SK-N-SH treated with all-trans-retinoic acid at 6 μM for 48 hours (cell line): ENCODE data around the gene RFX7.

Experiments used
- ATAC-seq: fragments of 200-7000 bp; cut with Tn5 transposase; 3 replicates; pipeline ENCODE4 v1.9.1; 2020; ENCODE audit warnings: mild to moderate bottlenecking, moderate library complexity
- ARNTL ChIP-seq: fragments of 450-650 bp; formaldehyde crosslinking; IDR thresholded peaks from 2 replicates; pipeline ENCODE4 v1.5.0; 2020; ENCODE audit warnings: low read depth, mild to moderate bottlenecking, moderate library complexity, borderline replicate concordance
- BACH2 ChIP-seq: fragments of 250-450 bp; sonication (Bioruptor Pico); IDR thresholded peaks from 2 replicates; pipeline ENCODE4 v1.9.0; 2021; ENCODE audit warnings: mild to moderate bottlenecking, borderline replicate concordance
- CSDC2 ChIP-seq: fragments of 250-450 bp; sonication (Bioruptor Pico); IDR thresholded peaks from 2 replicates; pipeline ENCODE4 v1.5.0; 2020; ENCODE audit warnings: mild to moderate bottlenecking, moderate library complexity
- ESRRG ChIP-seq: fragments of 250-450 bp; sonication (Bioruptor Pico); IDR thresholded peaks from 2 replicates; pipeline ENCODE4 v1.6.1; 2021; ENCODE audit warnings: mild to moderate bottlenecking
- GLIS3 ChIP-seq: fragments of 250-450 bp; sonication (Bioruptor Pico); IDR thresholded peaks from 2 replicates; pipeline ENCODE4 v1.5.0; 2020; ENCODE audit warnings: mild to moderate bottlenecking, moderate library complexity
- ISL1 ChIP-seq: fragments of 250-450 bp; sonication (Bioruptor Pico); IDR thresholded peaks from 2 replicates; pipeline ENCODE4 v2.1.2; 2022; ENCODE audit warnings: mild to moderate bottlenecking, moderate library complexity
- OSR1 ChIP-seq: fragments of 250-450 bp; sonication (Bioruptor Pico); IDR thresholded peaks from 2 replicates; pipeline ENCODE4 v1.8.0; 2022; ENCODE audit warnings: moderate library complexity, mild to moderate bottlenecking, inconsistent platforms
- RARB ChIP-seq: fragments of 250-450 bp; sonication (Bioruptor Pico); IDR thresholded peaks from 2 replicates; pipeline ENCODE4 v1.8.0; 2021; ENCODE audit warnings: mild to moderate bottlenecking, moderate library complexity
- SNAI2 ChIP-seq: fragments of 250-450 bp; sonication (Bioruptor Pico); IDR thresholded peaks from 2 replicates; pipeline ENCODE4 v1.5.0; 2020; ENCODE audit warnings: mild to moderate bottlenecking, moderate library complexity
- TCF4 ChIP-seq: fragments of 250-450 bp; sonication (Bioruptor Pico); IDR thresholded peaks from 2 replicates; pipeline ENCODE4 v1.8.0; 2021; ENCODE audit warnings: mild to moderate bottlenecking, moderate library complexity, borderline replicate concordance
- ZFP3 ChIP-seq: fragments of 250-450 bp; sonication (Bioruptor Pico); IDR thresholded peaks from 2 replicates; pipeline ENCODE4 v1.5.0; 2020; ENCODE audit warnings: mild to moderate bottlenecking, moderate library complexity
- ZFP30 ChIP-seq: fragments of 450-650 bp; formaldehyde crosslinking; IDR thresholded peaks from 2 replicates; pipeline ENCODE4 v1.5.0; 2022; ENCODE audit warnings: mild to moderate bottlenecking, moderate library complexity
- ZNF565 ChIP-seq: fragments of 450-650 bp; formaldehyde crosslinking; conservative IDR thresholded peaks from 2 replicates; pipeline ENCODE4 v1.5.0; 2020; ENCODE audit warnings: low read depth, mild to moderate bottlenecking, moderate library complexity
- ZNF70 ChIP-seq: fragments of 450-650 bp; formaldehyde crosslinking; IDR thresholded peaks from 2 replicates; pipeline ENCODE4 v1.5.0; 2020; ENCODE audit warnings: mild to moderate bottlenecking, moderate library complexity
- ZNF8 ChIP-seq: fragments of 450-650 bp; formaldehyde crosslinking; IDR thresholded peaks from 2 replicates; pipeline ENCODE4 v1.5.0; 2020; ENCODE audit warnings: mild to moderate bottlenecking, moderate library complexity
- TF ChIP-seq, protein P1 (sequence below): fragments of 250-450 bp; sonication (Bioruptor Pico); IDR thresholded peaks from 2 replicates; pipeline ENCODE4 v1.5.1; 2021; ENCODE audit warnings: mild to moderate bottlenecking, moderate library complexity
- TF ChIP-seq, protein P2 (sequence below): fragments of 250-450 bp; sonication (Bioruptor Pico); IDR thresholded peaks from 2 replicates; pipeline ENCODE4 v1.5.1; 2020; ENCODE audit warnings: low read depth, mild to moderate bottlenecking, moderate library complexity
- TF ChIP-seq, protein P3 (sequence below): fragments of 250-450 bp; sonication (Bioruptor Pico); IDR thresholded peaks from 2 replicates; pipeline ENCODE4 v1.8.0; 2020; ENCODE audit warnings: mild to moderate bottlenecking, moderate library complexity, borderline replicate concordance
- TF ChIP-seq, protein P4 (sequence below): fragments of 250-450 bp; sonication (Bioruptor Pico); IDR thresholded peaks from 2 replicates; pipeline ENCODE4 v1.8.0; 2021; ENCODE audit warnings: low read depth, mild to moderate bottlenecking, moderate library complexity, borderline replicate concordance
- TF ChIP-seq, protein P5 (sequence below): fragments of 250-450 bp; sonication (Bioruptor Pico); IDR thresholded peaks from 2 replicates; pipeline ENCODE4 v1.5.0; 2020; ENCODE audit warnings: mild to moderate bottlenecking, moderate library complexity

RFX7 gene

GRCh38 chr15:56251315-56252095 is 7.8 kb upstream of the RFX7 start (continued):
- TF ChIP-seq, protein P1, sequence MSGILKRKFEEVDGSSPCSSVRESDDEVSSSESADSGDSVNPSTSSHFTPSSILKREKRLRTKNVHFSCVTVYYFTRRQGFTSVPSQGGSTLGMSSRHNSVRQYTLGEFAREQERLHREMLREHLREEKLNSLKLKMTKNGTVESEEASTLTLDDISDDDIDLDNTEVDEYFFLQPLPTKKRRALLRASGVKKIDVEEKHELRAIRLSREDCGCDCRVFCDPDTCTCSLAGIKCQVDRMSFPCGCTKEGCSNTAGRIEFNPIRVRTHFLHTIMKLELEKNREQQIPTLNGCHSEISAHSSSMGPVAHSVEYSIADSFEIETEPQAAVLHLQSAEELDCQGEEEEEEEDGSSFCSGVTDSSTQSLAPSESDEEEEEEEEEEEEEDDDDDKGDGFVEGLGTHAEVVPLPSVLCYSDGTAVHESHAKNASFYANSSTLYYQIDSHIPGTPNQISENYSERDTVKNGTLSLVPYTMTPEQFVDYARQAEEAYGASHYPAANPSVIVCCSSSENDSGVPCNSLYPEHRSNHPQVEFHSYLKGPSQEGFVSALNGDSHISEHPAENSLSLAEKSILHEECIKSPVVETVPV (CRISPR knock-in tag): no peak
- no peak for TF ChIP-seq ESRRG
- TF ChIP-seq, all 23 proteins: peak for 0

DNA sequence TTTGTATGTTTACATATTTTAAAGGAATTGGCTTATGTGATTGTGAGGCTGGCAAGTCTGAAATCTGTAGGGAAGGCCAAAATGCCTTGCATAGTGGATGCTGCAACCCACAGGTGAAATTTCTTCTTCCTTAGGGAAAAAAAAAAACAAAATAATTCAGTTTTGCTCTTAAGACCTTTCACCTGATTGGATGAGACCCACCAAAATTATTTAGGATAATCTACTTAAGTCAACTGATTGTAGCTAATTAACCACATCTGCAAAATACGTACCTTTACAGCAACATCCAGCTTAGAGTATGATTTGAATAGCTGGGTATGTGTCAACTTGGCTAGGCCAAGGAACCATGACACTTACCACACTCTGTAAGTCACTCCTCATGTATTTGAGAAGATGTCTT is 6.9 kb upstream of the RFX7 start:
- ATAC-seq: no peak
- TF ChIP-seq ESRRG (no peak), BACH2 (CRISPR knock-in tag) (no peak), SNAI2 (CRISPR knock-in tag) (no peak), ZFP30 (no peak), ZNF70 (CRISPR knock-in tag) (no peak)
- TF ChIP-seq, protein P2, sequence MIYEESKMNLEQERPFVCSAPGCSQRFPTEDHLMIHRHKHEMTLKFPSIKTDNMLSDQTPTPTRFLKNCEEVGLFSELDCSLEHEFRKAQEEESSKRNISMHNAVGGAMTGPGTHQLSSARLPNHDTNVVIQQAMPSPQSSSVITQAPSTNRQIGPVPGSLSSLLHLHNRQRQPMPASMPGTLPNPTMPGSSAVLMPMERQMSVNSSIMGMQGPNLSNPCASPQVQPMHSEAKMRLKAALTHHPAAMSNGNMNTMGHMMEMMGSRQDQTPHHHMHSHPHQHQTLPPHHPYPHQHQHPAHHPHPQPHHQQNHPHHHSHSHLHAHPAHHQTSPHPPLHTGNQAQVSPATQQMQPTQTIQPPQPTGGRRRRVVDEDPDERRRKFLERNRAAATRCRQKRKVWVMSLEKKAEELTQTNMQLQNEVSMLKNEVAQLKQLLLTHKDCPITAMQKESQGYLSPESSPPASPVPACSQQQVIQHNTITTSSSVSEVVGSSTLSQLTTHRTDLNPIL (CRISPR knock-in tag): no peak
- TF ChIP-seq, protein P3, sequence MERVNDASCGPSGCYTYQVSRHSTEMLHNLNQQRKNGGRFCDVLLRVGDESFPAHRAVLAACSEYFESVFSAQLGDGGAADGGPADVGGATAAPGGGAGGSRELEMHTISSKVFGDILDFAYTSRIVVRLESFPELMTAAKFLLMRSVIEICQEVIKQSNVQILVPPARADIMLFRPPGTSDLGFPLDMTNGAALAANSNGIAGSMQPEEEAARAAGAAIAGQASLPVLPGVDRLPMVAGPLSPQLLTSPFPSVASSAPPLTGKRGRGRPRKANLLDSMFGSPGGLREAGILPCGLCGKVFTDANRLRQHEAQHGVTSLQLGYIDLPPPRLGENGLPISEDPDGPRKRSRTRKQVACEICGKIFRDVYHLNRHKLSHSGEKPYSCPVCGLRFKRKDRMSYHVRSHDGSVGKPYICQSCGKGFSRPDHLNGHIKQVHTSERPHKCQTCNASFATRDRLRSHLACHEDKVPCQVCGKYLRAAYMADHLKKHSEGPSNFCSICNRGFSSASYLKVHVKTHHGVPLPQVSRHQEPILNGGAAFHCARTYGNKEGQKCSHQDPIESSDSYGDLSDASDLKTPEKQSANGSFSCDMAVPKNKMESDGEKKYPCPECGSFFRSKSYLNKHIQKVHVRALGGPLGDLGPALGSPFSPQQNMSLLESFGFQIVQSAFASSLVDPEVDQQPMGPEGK: no peak

- TF ChIP-seq RARB (CRISPR knock-in tag): no peak
- TF ChIP-seq ARNTL (CRISPR knock-in tag): no peak
- no peak for TF ChIP-seq GLIS3 (CRISPR knock-in tag)
- TF ChIP-seq, protein P1 (CRISPR knock-in tag): no peak
- no peak for TF ChIP-seq CSDC2 (CRISPR knock-in tag)
- no peak for TF ChIP-seq ZNF565
- TF ChIP-seq ZNF70 (CRISPR knock-in tag): no peak
- TF ChIP-seq, protein P4, sequence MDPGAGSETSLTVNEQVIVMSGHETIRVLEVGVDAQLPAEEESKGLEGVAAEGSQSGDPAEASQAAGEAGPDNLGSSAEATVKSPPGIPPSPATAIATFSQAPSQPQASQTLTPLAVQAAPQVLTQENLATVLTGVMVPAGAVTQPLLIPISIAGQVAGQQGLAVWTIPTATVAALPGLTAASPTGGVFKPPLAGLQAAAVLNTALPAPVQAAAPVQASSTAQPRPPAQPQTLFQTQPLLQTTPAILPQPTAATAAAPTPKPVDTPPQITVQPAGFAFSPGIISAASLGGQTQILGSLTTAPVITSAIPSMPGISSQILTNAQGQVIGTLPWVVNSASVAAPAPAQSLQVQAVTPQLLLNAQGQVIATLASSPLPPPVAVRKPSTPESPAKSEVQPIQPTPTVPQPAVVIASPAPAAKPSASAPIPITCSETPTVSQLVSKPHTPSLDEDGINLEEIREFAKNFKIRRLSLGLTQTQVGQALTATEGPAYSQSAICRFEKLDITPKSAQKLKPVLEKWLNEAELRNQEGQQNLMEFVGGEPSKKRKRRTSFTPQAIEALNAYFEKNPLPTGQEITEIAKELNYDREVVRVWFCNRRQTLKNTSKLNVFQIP (CRISPR knock-in tag): no peak
- no peak for TF ChIP-seq ZFP3 (CRISPR knock-in tag)
- TF ChIP-seq, protein P3: no peak
- TF ChIP-seq, protein P5, sequence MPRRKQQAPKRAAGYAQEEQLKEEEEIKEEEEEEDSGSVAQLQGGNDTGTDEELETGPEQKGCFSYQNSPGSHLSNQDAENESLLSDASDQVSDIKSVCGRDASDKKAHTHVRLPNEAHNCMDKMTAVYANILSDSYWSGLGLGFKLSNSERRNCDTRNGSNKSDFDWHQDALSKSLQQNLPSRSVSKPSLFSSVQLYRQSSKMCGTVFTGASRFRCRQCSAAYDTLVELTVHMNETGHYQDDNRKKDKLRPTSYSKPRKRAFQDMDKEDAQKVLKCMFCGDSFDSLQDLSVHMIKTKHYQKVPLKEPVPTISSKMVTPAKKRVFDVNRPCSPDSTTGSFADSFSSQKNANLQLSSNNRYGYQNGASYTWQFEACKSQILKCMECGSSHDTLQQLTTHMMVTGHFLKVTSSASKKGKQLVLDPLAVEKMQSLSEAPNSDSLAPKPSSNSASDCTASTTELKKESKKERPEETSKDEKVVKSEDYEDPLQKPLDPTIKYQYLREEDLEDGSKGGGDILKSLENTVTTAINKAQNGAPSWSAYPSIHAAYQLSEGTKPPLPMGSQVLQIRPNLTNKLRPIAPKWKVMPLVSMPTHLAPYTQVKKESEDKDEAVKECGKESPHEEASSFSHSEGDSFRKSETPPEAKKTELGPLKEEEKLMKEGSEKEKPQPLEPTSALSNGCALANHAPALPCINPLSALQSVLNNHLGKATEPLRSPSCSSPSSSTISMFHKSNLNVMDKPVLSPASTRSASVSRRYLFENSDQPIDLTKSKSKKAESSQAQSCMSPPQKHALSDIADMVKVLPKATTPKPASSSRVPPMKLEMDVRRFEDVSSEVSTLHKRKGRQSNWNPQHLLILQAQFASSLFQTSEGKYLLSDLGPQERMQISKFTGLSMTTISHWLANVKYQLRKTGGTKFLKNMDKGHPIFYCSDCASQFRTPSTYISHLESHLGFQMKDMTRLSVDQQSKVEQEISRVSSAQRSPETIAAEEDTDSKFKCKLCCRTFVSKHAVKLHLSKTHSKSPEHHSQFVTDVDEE (CRISPR knock-in tag): no peak
- TF ChIP-seq ESRRG: no peak
- TF ChIP-seq OSR1 (CRISPR knock-in tag): no peak
- no peak for TF ChIP-seq ISL1 (CRISPR knock-in tag)
- TF ChIP-seq ZNF8 (CRISPR knock-in tag): no peak
- TF ChIP-seq TCF4 (CRISPR knock-in tag): no peak
- ATAC-seq: peak; percentile 48
Observed at GRCh38 chr15:56249092-56249491, 5.4 kb upstream of the RFX7 start.
